Lower leg skin (tissue), 4 donors: ENCODE measurements around the gene UPP1. TPM values are rescaled to one million over a fixed set of nuclear protein-coding genes. Genes with fewer than 3 reads are reported as not detected.
"Not testable (repeated sequence)": the region's sequence is repeated elsewhere in the genome, so short reads cannot be mapped to it uniquely, and the experiment has no call there.

ENCODE experiments used
- DNase-seq, 2 donors: peaks; one replicate each; pipeline ENCODE4 v3.0.0-alpha.2; 2019; ENCODE audit warnings: low spot score in 2 of 2
- H3K4me3 ChIP-seq: fragments of 200-600 bp; sonication (generic); 2 replicates; pipeline ENCODE4 v1.5.1; 2017; ENCODE audit warnings: mild to moderate bottlenecking, low read depth; ENCODE audit not compliant: poor library complexity, severe bottlenecking
- CTCF ChIP-seq, 3 donors: fragments of 450-650 bp; IDR thresholded peaks; one replicate each; pipeline ENCODE4 v1.5.1; 2016; ENCODE audit warnings: antibody characterized with exemption in 3 of 3, mild to moderate bottlenecking in 3 of 3, moderate library complexity in 2 of 3
- POLR2A ChIP-seq, 2 donors: fragments of 450-650 bp; IDR thresholded peaks; one replicate each; pipeline ENCODE4 v1.6.1; 2016 to 2017; ENCODE audit warnings: antibody characterized with exemption in 2 of 2, mild to moderate bottlenecking in 1 of 2, moderate library complexity in 1 of 2
- WGBS, 2 donors: methylation state at CpG; one replicate each; pipeline ENCODE4 v1.1.5; 2018; 5-methylcytosine and 5-hydroxymethylcytosine counted together
- intact Hi-C: fragments of 100-400 bp; cut with DNase I; formaldehyde crosslinking; loops from one replicate; pipeline ENCODE4 v1.15.0; 2023; ENCODE audit warnings: low total_unique reads
- total RNA-seq, 4 donors: library from RNA; depleted of rRNA; stranded (reverse); fragments of >200 nt; gene quantifications; one replicate each; pipeline ENCODE4 v1.1.0, GENCODE V29; 2016

The UPP1 gene
- total RNA-seq, 4 donors from 2014 or later = 3.9 to 9.4 (median 5.9) TPM

- DNase-seq = no peak
- TF ChIP-seq CTCF (IDR thresholded peaks at IDR 0.05) (no peak), POLR2A (IDR thresholded peaks at IDR 0.05) (no peak)
- no peak overlapping the region for H3K4me3 ChIP-seq
- 55 to 66% methylated on average over 7 to 9 of the region's 9 CpGs for WGBS, 2 donors
- intact Hi-C loops = loop anchor here (5.0 kb wide), 1 partner anchor 167 kb away; the partner anchor contains the start of gene PKD1L1
Observed at GRCh38 chr7:48114115-48114514, 25.1 kb downstream of the UPP1 start.

GRCh38 chr7:48114589-48114988 lies 25.5 kb downstream of the UPP1 start:
- DNase-seq = no peak
- intact Hi-C loops = loop anchor here (5.0 kb wide), 1 partner anchor 167 kb away; the partner anchor contains the start of gene PKD1L1
- no peak overlapping the region for H3K4me3 ChIP-seq
- WGBS, 2 donors = 87 to 88% methylated on average over 7 of the region's 7 CpGs
- TF ChIP-seq CTCF (IDR thresholded peaks at IDR 0.05) = no peak
- TF ChIP-seq POLR2A (IDR thresholded peaks at IDR 0.05) = no peak

- no peak overlapping the region for H3K4me3 ChIP-seq
- peak in 1 of 2 donors; percentile 62 for DNase-seq
- TF ChIP-seq POLR2A (IDR thresholded peaks at IDR 0.05) (no peak), CTCF (IDR thresholded peaks at IDR 0.05) (no peak)
- intact Hi-C loops = no loop called here
- 93 to 96% methylated on average over 3 to 5 of the region's 5 CpGs for WGBS, 2 donors
Observed at GRCh38 chr7:48116043-48116442, 27.0 kb downstream of the UPP1 start.

- WGBS, 2 donors = 55 to 65% methylated on average over 10 of the region's 10 CpGs
- no peak overlapping the region for H3K4me3 ChIP-seq
- intact Hi-C loops = no loop called here
- no peak for DNase-seq
- no peak for TF ChIP-seq CTCF (IDR thresholded peaks at IDR 0.05)
- no peak for TF ChIP-seq POLR2A (IDR thresholded peaks at IDR 0.05)
Observed at GRCh38 chr7:48118041-48118440, 29.0 kb downstream of the UPP1 start.

GRCh38 chr7:48120536-48120935 lies 31.5 kb downstream of the UPP1 start:
- intact Hi-C loops = not testable (repeated sequence)

GRCh38 chr7:48126037-48126436 lies 37.0 kb downstream of the UPP1 start:
- no peak overlapping the region for H3K4me3 ChIP-seq
- TF ChIP-seq CTCF (IDR thresholded peaks at IDR 0.05) (no peak), POLR2A (IDR thresholded peaks at IDR 0.05) (no peak)
- 90 to 92% methylated on average over 2 of the region's 2 CpGs for WGBS, 2 donors
- intact Hi-C loops = no loop called here
- no peak for DNase-seq

More at GRCh38 chr7:48120536-48120935, 31.5 kb downstream of the UPP1 start:
- not testable (repeated sequence) for H3K4me3 ChIP-seq, DNase-seq
- 75 to 87% methylated on average over 6 of the region's 6 CpGs for WGBS, 2 donors
